ENCODE data around the gene PLCB3. TPM values are rescaled to one million over a fixed set of nuclear protein-coding genes. Genes with fewer than 3 reads are reported as not detected.
"Not testable (repeated sequence)": the region's sequence is repeated elsewhere in the genome, so short reads cannot be mapped to it uniquely, and the experiment has no call there.

Gene PLCB3
- total RNA-seq, 2 experiments from 2014 or later: 18.1 to 20.4 TPM

DNA sequence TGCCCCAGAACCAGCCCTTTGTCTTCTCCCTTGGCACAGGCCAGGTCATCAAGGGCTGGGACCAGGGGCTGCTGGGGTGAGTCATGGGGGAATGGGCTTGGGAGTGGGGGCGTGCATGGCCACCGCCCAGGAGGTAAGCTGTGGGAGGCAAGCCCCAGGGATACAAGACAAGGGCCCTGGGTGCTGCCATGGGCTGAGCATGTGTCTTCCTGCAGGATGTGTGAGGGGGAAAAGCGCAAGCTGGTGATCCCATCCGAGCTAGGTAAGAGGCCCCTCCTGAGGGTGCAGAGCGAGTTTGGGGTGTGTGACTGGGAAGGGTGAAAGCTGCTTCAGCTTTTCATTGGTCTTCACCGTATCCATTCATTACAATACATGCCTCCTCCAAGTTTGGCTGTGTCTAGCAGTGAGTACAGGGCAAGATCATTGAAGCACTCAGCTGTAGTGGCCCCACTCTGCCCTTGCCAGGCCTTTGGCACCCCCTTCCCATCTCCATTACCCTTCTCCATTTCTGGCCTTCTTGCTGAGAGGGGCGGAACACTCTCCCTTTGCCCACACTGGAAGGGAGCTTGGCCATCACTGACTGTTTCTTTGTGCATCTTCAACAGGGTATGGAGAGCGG, 8.0 kb upstream of the PLCB3 start:
- no peaks in the 10 kb centered on the region for H3K27me3 Mint-ChIP-seq
- H3K4me3 Mint-ChIP-seq: peak overlapping the region; percentile 30
- peak overlapping the region; percentile 64 for H3K27ac Mint-ChIP-seq
- CTCF ChIA-PET: interaction anchor here (0.9 to 12.3 kb wide), 8 partner anchors 7 to 60 kb away, joined by 3 to 146 read pairs (median 7); partner anchors contain the start of genes CATSPERZ, ESRRA, FERMT3 and NUDT22
- H3K36me3 Mint-ChIP-seq: no peaks in the 10 kb centered on the region
- DNase-seq (no peak), ATAC-seq (no peak)
- H3K9me3 Mint-ChIP-seq (ENCODE audit: low read depth): no peaks in the 10 kb centered on the region
- H3K4me1 Mint-ChIP-seq: peaks cover 45% of the 10 kb centered on the region

DNA sequence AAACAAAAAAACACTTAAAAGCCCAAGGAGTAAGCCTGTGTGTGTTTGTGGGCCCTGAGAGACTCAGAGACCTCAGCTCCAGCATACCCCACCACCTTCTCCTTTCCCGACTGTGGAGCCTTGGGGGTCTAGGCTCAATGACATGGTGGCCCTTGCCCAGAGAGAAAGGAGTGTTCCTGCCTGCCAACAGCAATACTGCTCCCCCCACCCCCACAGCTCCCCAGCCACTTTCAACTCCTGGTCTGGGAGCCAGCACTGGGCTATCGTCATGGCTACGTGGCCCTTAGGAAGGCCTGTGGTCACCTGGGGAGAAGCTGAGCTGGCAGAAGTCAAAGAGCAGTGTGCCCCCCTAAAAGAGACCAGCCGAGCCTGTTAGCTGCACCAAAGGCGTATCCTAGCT, 7.2 kb upstream of the PLCB3 start:
- ATAC-seq (no peak), DNase-seq (no peak)
- Mint-ChIP-seq H3K9me3 (ENCODE audit: low read depth) (no peaks in the 10 kb centered on the region), H3K27me3 (no peaks in the 10 kb centered on the region), H3K36me3 (no peaks in the 10 kb centered on the region), H3K4me3 (no peak overlapping the region), H3K27ac (no peak overlapping the region), H3K4me1 (peaks cover 42% of the 10 kb centered on the region)
- CTCF ChIA-PET: interaction anchor here (0.7 to 12.3 kb wide), 10 partner anchors 12 to 74 kb away, joined by 3 to 146 read pairs (median 5); partner anchors contain the start of genes BAD, CATSPERZ, ESRRA and FERMT3

GRCh38 chr11:64244966-64245365, 6.4 kb upstream of the PLCB3 start:
- peak overlapping the region; percentile 90 for H3K27ac Mint-ChIP-seq
- H3K27me3 Mint-ChIP-seq: no peaks in the 10 kb centered on the region
- CTCF ChIA-PET: interaction anchor here (1.3 to 12.3 kb wide), 13 partner anchors 14 to 245 kb away, joined by 3 to 146 read pairs (median 8); partner anchors contain the start of genes BAD, CATSPERZ, DNAJC4 and ESRRA
- no peaks in the 10 kb centered on the region for H3K36me3 Mint-ChIP-seq
- H3K9me3 Mint-ChIP-seq (ENCODE audit: low read depth): no peaks in the 10 kb centered on the region
- ATAC-seq (no peak), DNase-seq (no peak)
- H3K4me3 Mint-ChIP-seq: peak overlapping the region; percentile 83
- peaks cover 39% of the 10 kb centered on the region for H3K4me1 Mint-ChIP-seq

GRCh38 chr11:64245401-64245796, 5.9 kb upstream of the PLCB3 start:
- peak overlapping the region; percentile 90 for H3K27ac Mint-ChIP-seq
- peaks cover 36% of the 10 kb centered on the region for H3K4me1 Mint-ChIP-seq
- H3K36me3 Mint-ChIP-seq: no peaks in the 10 kb centered on the region
- H3K27me3 Mint-ChIP-seq: no peaks in the 10 kb centered on the region
- H3K4me3 Mint-ChIP-seq: peak overlapping the region; percentile 83
- CTCF ChIA-PET: interaction anchor here (0.9 to 12.3 kb wide), 14 partner anchors 14 to 246 kb away, joined by 3 to 146 read pairs (median 7); partner anchors contain the start of genes BAD, CATSPERZ, DNAJC4 and ESRRA
- H3K9me3 Mint-ChIP-seq (ENCODE audit: low read depth): no peaks in the 10 kb centered on the region
- DNase-seq (peak; percentile 66), ATAC-seq (no peak)

DNA sequence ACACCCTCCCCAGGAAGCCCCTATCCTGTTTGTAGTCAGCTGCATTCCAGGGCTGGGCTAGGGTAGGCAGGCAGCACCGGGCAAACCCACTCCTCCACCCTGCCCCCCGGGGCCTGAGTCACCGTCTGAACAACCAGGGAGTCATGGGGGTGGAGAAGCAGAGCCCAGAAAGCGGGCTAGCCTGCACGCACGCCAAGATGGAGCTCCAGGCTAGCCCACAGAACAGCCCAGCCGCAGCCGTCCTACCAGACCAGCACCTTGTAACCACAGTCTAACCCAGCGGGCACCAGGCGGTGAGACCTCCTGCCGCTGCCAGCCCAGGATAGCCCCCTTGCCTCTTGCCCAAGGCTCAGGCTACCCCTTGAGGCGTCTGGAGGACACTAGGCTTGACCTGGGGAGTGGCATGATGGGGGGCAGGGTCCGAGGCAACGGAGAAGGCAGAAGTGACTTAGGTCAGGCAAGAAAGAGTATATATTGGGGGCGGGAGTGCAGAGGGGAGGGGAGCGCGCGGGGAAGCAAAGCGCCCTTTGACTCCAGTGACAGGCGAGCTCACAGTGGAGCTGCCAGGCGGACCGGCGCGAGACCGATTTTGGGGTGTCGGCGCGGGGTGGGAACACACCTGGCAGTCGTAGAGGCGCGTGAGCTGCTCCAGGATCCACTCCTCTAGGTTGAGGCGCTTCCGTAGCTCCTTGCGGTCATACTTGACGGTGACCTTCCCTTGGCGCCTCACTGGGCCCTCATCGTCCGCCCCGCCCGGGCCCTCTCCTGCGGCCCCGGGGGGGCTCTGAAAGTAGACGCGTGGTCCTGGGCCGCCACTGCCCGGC, 5.3 kb upstream of the PLCB3 start:
- no peaks in the 10 kb centered on the region for H3K27me3 Mint-ChIP-seq
- peak overlapping the region; percentile 90 for H3K27ac Mint-ChIP-seq
- CTCF ChIA-PET: interaction anchor here (0.9 to 12.3 kb wide), 13 partner anchors 15 to 246 kb away, joined by 3 to 146 read pairs (median 8); partner anchors contain the start of genes BAD, CATSPERZ, DNAJC4 and ESRRA
- H3K9me3 Mint-ChIP-seq (ENCODE audit: low read depth): no peaks in the 10 kb centered on the region
- peak; percentile 87 for DNase-seq
- no peaks in the 10 kb centered on the region for H3K36me3 Mint-ChIP-seq
- peaks cover 36% of the 10 kb centered on the region for H3K4me1 Mint-ChIP-seq
- no peak for ATAC-seq
- H3K4me3 Mint-ChIP-seq: peak overlapping the region; percentile 83

- Mint-ChIP-seq H3K27ac (peak overlapping the region; percentile 64), H3K4me3 (peak overlapping the region; percentile 79), H3K4me1 (peaks cover 36% of the 10 kb centered on the region)
- not testable (repeated sequence) for H3K9me3 Mint-ChIP-seq (ENCODE audit: low read depth); H3K27me3 Mint-ChIP-seq; DNase-seq; H3K36me3 Mint-ChIP-seq
- CTCF ChIA-PET: interaction anchor here (1.6 to 12.3 kb wide), 10 partner anchors 15 to 85 kb away, joined by 3 to 146 read pairs (median 12); partner anchors contain the start of genes BAD, CATSPERZ, DNAJC4 and ESRRA
- ATAC-seq: peak; percentile 28
Observed at GRCh38 chr11:64246621-64246870, 4.8 kb upstream of the PLCB3 start.

DNA sequence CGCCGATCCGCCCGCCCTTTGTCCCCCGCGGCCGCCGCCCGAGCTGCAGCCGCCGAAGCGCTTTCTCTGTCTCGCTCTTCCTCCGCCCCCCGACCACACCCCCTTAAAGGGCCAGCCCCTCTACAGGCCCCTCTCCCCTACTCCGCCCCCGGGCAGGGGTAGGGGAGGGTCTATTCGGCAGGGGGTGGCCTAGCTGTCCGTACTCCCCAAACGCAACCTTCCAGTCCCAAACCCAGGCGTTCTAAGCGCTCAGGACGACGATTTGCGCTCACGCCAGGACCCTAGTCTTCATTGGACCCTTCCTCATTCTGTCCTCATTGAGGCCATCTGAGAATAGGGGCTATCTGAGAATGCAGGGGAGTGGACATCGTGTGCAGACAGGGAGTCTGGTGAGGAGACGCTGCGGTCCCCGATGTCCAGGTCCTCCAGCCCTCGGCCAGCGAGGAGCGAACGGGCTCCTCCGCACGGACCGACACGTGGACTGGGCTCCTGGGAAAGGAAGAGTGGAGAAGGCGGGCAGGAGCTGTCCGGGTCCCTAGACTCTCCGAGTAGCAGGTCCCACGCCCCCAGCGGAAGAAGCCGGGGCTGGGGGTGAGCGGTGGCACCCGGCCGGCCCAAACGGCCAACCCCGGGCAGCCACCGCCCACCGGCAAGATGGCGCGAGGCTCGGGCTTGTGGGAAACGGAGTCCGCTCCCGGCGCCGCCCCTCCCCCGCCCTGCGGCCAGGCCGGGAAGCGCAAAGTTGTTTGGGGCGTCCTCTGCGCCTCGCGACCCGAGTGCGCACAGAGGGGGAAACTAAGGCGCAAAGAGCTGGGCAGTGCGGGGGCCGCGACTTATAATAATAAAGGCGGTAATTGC, 4.2 kb upstream of the PLCB3 start, which contains the start of gene PPP1R14B:
PPP1R14B (minus strand) TSS at position 73 of the 858 bp plus-strand sequence. CDS start 270 bp downstream, outside the sequence.
- peaks cover 39% of the 10 kb centered on the region for H3K4me1 Mint-ChIP-seq
- CTCF ChIA-PET: interaction anchor here (1.8 to 12.3 kb wide), 7 partner anchors 21 to 85 kb away, joined by 8 to 146 read pairs (median 14); partner anchors contain the start of genes BAD, CATSPERZ, ESRRA and FERMT3

DNA sequence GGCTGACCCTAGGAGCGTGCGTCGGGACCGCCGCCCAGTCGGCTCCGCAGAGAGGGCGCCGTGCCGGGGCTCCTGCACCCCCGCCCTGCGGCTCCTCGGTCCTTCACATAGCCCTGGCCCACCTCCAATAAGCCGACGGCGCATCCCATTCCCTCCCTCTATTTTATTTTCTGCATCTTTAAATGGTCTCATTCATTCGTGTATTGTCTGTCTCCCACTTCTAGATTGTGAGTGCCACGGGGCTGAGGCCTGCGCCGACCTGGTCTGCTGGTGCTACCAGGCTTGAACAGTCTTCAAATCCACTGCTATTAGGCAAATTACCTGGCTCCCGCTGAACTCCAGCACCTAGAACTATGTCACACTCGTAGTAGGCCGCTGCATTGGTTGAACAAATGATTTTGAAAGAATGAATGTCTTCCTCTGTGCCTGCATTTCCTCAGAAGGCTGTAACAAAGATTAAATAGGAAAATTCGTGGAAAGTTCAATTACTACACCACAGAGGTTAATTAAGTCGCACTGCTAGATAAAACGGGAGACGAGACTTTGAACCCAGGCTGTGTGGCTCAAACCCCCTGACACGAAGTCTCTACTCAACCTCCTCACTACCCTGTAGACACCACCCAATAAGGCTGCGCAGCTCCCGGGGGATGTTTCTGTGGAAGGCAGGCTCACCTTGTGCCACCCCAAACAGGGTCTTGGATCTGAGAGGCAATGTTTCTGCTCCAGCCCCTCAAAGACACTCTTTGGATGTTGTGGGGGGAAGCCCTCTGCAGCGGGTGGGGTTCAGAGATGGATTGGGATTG, 3.4 kb upstream of the PLCB3 start:
- H3K36me3 Mint-ChIP-seq: no peaks in the 10 kb centered on the region
- DNase-seq: no peak
- H3K27ac Mint-ChIP-seq: no peak overlapping the region
- CTCF ChIA-PET: interaction anchor here (2.9 to 12.3 kb wide), 6 partner anchors 7 to 56 kb away, joined by 14 to 146 read pairs (median 28); partner anchors contain the start of genes CATSPERZ, ESRRA, FERMT3 and FKBP2
- H3K9me3 Mint-ChIP-seq (ENCODE audit: low read depth): no peaks in the 10 kb centered on the region
- no peak for ATAC-seq
- peaks cover 34% of the 10 kb centered on the region for H3K4me1 Mint-ChIP-seq
- H3K4me3 Mint-ChIP-seq: peak overlapping the region; percentile 79
- no peaks in the 10 kb centered on the region for H3K27me3 Mint-ChIP-seq

More for the DNA sequence above, 4.2 kb upstream of the PLCB3 start, which contains the start of gene PPP1R14B:
- DNase-seq: peak; percentile 87
- no peaks in the 10 kb centered on the region for H3K27me3 Mint-ChIP-seq
- H3K36me3 Mint-ChIP-seq: no peaks in the 10 kb centered on the region
- H3K9me3 Mint-ChIP-seq (ENCODE audit: low read depth): no peaks in the 10 kb centered on the region
- H3K27ac Mint-ChIP-seq: peak within 1 kb of the TSS; percentile 90
- ATAC-seq: peak; percentile 65
- H3K4me3 Mint-ChIP-seq: peak within 1 kb of the TSS; percentile 83

DNA sequence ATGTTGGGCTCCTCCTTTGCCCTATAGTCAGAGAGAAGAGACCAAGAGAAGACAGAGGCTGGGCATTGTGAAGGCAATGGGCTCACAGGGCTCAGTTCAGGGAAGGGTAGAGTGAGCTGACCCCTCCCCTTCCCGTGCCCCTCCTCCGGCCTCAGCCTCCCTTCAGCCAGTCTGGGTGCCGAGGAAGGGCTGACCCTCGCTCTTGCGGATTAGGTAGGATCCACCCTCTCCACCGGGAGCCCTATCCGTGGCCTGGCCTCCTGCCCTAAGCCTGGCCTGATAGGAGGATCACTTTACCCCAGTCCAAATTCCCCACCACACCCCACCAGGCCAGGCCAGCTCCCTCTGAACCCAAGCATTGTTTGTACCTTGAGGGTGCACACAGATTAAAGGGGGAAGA, 2.8 kb upstream of the PLCB3 start:
- peaks cover 33% of the 10 kb centered on the region for H3K4me1 Mint-ChIP-seq
- CTCF ChIA-PET: interaction anchor here (1.4 to 12.3 kb wide), 4 partner anchors 7 to 55 kb away, joined by 3 to 146 read pairs (median 52); partner anchors contain the start of genes CATSPERZ, ESRRA and FKBP2
- DNase-seq: no peak
- H3K27ac Mint-ChIP-seq: no peak overlapping the region
- no peak for ATAC-seq
- H3K9me3 Mint-ChIP-seq (ENCODE audit: low read depth): no peaks in the 10 kb centered on the region
- no peaks in the 10 kb centered on the region for H3K27me3 Mint-ChIP-seq
- H3K36me3 Mint-ChIP-seq: no peaks in the 10 kb centered on the region
- H3K4me3 Mint-ChIP-seq: no peak overlapping the region

DNA sequence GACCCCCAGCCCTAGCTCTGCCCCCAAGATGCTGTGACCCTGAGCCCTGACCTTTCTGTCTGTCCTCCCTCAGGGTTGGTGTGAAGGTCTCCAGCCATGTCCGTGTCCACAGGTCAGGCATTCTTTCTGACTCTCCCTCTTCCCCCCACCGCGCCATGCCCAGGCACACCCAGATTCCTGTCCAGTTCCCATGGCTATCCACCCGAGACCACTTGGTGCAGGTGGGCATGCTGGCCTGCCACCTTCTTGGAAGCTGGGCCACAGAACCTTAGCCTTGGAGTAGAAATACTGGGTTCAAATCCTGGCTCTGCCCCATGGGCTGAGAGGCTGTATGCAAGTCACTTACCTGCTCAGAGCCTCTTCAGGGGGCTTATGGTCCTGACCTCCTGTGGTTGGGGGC, 2.3 kb upstream of the PLCB3 start:
- H3K27me3 Mint-ChIP-seq: no peaks in the 10 kb centered on the region
- CTCF ChIA-PET: interaction anchor here (0.9 to 12.3 kb wide), 7 partner anchors 8 to 82 kb away, joined by 3 to 146 read pairs (median 37); partner anchors contain the start of genes CATSPERZ, ESRRA, FERMT3 and FKBP2

DNA sequence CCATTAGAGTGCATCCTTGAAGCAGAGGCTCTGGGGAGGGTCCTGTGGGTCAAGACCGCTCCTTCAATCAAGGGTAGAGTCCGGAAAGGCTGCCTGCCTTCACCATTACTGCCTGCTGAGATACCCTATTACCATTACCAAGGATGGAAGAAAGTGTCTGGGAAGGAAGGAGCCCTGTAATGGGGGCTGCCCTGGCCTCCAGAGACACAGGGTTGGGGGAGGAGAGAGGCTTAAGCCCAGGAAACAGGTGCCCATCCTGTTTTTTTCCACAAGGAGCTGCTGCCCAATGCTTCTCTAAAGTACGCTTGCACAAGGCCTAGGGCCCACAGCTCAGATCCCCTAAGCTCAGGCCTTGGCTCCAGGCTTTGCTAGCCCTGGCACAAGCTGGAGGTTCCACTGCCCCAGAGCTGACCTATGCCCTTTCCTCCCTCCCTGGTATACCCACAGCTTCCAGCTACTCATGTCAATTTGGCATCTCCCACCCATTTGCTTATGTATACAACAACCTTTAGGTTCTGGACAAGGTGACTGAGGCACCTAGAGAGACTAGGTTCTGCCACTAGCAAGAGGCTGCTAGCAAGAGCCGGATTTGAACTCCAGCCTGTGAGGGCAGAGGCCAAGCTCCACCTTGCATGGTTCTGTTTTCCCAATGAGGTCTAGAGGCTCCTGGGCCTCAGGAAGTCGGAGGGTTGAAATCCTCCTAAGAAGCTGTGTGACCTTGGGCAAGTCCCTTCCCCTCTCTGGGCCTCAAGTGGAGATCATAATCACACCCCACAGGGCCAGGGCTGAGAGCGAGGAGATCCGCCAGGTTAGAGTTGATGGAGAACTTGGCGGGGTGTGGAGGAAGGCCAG, 1.5 kb upstream of the PLCB3 start:
- H3K27ac Mint-ChIP-seq: no peak overlapping the region
- H3K27me3 Mint-ChIP-seq: no peaks in the 10 kb centered on the region
- DNase-seq (no peak), ATAC-seq (no peak)
- CTCF ChIA-PET: interaction anchor here (0.6 to 12.3 kb wide), 18 partner anchors 9 to 82 kb away, joined by 3 to 146 read pairs (median 6); partner anchors contain the start of genes CATSPERZ, ESRRA, FERMT3 and FKBP2
- H3K4me3 Mint-ChIP-seq: no peak overlapping the region
- H3K36me3 Mint-ChIP-seq: no peaks in the 10 kb centered on the region
- H3K9me3 Mint-ChIP-seq (ENCODE audit: low read depth): no peaks in the 10 kb centered on the region
- H3K4me1 Mint-ChIP-seq: peaks cover 33% of the 10 kb centered on the region

More for the DNA sequence above, 2.3 kb upstream of the PLCB3 start:
- no peaks in the 10 kb centered on the region for H3K36me3 Mint-ChIP-seq
- H3K9me3 Mint-ChIP-seq (ENCODE audit: low read depth): no peaks in the 10 kb centered on the region
- DNase-seq (no peak), ATAC-seq (no peak)
- H3K4me3 Mint-ChIP-seq: no peak overlapping the region
- H3K4me1 Mint-ChIP-seq: peaks cover 33% of the 10 kb centered on the region
- no peak overlapping the region for H3K27ac Mint-ChIP-seq

All from activated CD8-positive, alpha-beta memory T cell treated with anti-CD3 and anti-CD28 coated beads, Interleukin-2, amount 10 ng/mL, durations not matched to agents 7 days and 5 days (primary cell).